Neural crest cell (in vitro differentiated cells): Measurements from ENCODE around the gene CHD1. TPM values are rescaled to one million over a fixed set of nuclear protein-coding genes. Genes with fewer than 3 reads are reported as not detected.

Experiments used
- DNase-seq: peaks from one replicate; pipeline ENCODE4 v3.0.0; 2021; ENCODE audit warnings: low read depth, mixed read lengths, low spot score
- H3K27ac Mint-ChIP-seq: one replicate; pipeline ENCODE4 v1.8.0; 2021; ENCODE audit warnings: mild to moderate bottlenecking, mixed read lengths; ENCODE audit not compliant: unreplicated experiment
- H3K27me3 Mint-ChIP-seq: 2 replicates; pipeline ENCODE4 v1.8.0; 2021; ENCODE audit warnings: low read depth, mild to moderate bottlenecking, mixed read lengths
- H3K36me3 Mint-ChIP-seq: 2 replicates; pipeline ENCODE4 v1.8.0; 2021; ENCODE audit warnings: low read depth, mild to moderate bottlenecking, mixed read lengths
- H3K4me1 Mint-ChIP-seq: 2 replicates; pipeline ENCODE4 v1.8.0; 2021; ENCODE audit warnings: mixed read lengths
- H3K4me3 Mint-ChIP-seq: one replicate; pipeline ENCODE4 v1.8.0; 2021; ENCODE audit warnings: mild to moderate bottlenecking, mixed read lengths
- H3K9me3 Mint-ChIP-seq: 2 replicates; pipeline ENCODE4 v1.8.0; 2021; ENCODE audit warnings: mixed read lengths
- CTCF ChIP-seq: fragments of 200-600 bp; sonication (generic); conservative IDR thresholded peaks from 2 replicates; pipeline ENCODE4 v1.5.0; 2021; ENCODE audit warnings: antibody characterized with exemption, mild to moderate bottlenecking
- long read RNA-seq: library from polyadenylated mRNA; unstranded; transcript quantifications from one replicate; pipeline ENCODE4 v2.0.0, GENCODE V29; 2020
- total RNA-seq: library from RNA; stranded (reverse); gene quantifications from 2 replicates; pipeline ENCODE4 v1.2.1, GENCODE V29; 2021

Gene CHD1
- 72.0 and 75.3 TPM in 2 replicates for total RNA-seq
- long read RNA-seq, partial matches to known transcripts = 14 of 16 reads
- long read RNA-seq, other reads (novel, unspliced or antisense) = 2 of 16 reads

- peak; percentile 85 for DNase-seq
- H3K27ac Mint-ChIP-seq = peak within 1 kb of the TSS; percentile 99
- peaks cover 56% of the 10 kb centered on the region for H3K4me1 Mint-ChIP-seq
- no peak for TF ChIP-seq CTCF
- peaks cover 2% of the 10 kb centered on the region for H3K36me3 Mint-ChIP-seq
- H3K4me3 Mint-ChIP-seq = peak within 1 kb of the TSS; percentile 99
- H3K27me3 Mint-ChIP-seq = no peaks in the 10 kb centered on the region
- H3K9me3 Mint-ChIP-seq = no peaks in the 10 kb centered on the region
Observed at GRCh38 chr5:98928873-98929709, at the start of gene CHD1. Gene CHD1 (minus strand): TSS chr5:98929007. CDS start chr5:98926386, 2,621 bp downstream.

GRCh38 chr5:98978528-98978927 lies 49.7 kb upstream of the CHD1 start:
- Mint-ChIP-seq H3K36me3 (no peaks in the 10 kb centered on the region), H3K4me1 (no peaks in the 10 kb centered on the region), H3K4me3 (no peak overlapping the region), H3K27ac (no peak overlapping the region), H3K27me3 (no peaks in the 10 kb centered on the region), H3K9me3 (no peaks in the 10 kb centered on the region)
- DNase-seq = no peak
- TF ChIP-seq CTCF = no peak

- Mint-ChIP-seq H3K4me3 (no peak overlapping the region), H3K27me3 (no peaks in the 10 kb centered on the region), H3K4me1 (no peaks in the 10 kb centered on the region), H3K27ac (no peak overlapping the region), H3K9me3 (no peaks in the 10 kb centered on the region), H3K36me3 (no peaks in the 10 kb centered on the region)
- no peak for DNase-seq
- TF ChIP-seq CTCF = no peak
Observed at GRCh38 chr5:98977723-98978122, 48.9 kb upstream of the CHD1 start.

GRCh38 chr5:98975682-98976407 lies 47.0 kb upstream of the CHD1 start:
- H3K4me1 Mint-ChIP-seq = no peaks in the 10 kb centered on the region
- H3K27ac Mint-ChIP-seq = no peak overlapping the region

GRCh38 chr5:98975223-98975622 lies 46.4 kb upstream of the CHD1 start:
- no peaks in the 10 kb centered on the region for H3K36me3 Mint-ChIP-seq
- no peak overlapping the region for H3K4me3 Mint-ChIP-seq
- no peak overlapping the region for H3K27ac Mint-ChIP-seq
- no peaks in the 10 kb centered on the region for H3K27me3 Mint-ChIP-seq
- no peak for TF ChIP-seq CTCF
- no peak for DNase-seq
- H3K9me3 Mint-ChIP-seq = peaks cover 2% of the 10 kb centered on the region
- H3K4me1 Mint-ChIP-seq = no peaks in the 10 kb centered on the region

More at GRCh38 chr5:98975682-98976407, 47.0 kb upstream of the CHD1 start:
- Mint-ChIP-seq H3K27me3 (no peaks in the 10 kb centered on the region), H3K36me3 (no peaks in the 10 kb centered on the region), H3K9me3 (peaks cover 2% of the 10 kb centered on the region), H3K4me3 (no peak overlapping the region)
- no peak for TF ChIP-seq CTCF
- DNase-seq = no peak
